Glomerular visceral epithelial cell (primary cell): ENCODE measurements around the gene WDR26.
A peak's percentile ranks its signal among the peaks of the same experiment; 100 is the strongest.
"Not testable (repeated sequence)": the region's sequence is repeated elsewhere in the genome, so short reads cannot be mapped to it uniquely, and the experiment has no call there.

ENCODE experiments used
- DNase-seq: peaks from one replicate; pipeline ENCODE4 v3.0.0-alpha.2; 2016; ENCODE audit errors: extremely low spot score

The WDR26 gene

DNA sequence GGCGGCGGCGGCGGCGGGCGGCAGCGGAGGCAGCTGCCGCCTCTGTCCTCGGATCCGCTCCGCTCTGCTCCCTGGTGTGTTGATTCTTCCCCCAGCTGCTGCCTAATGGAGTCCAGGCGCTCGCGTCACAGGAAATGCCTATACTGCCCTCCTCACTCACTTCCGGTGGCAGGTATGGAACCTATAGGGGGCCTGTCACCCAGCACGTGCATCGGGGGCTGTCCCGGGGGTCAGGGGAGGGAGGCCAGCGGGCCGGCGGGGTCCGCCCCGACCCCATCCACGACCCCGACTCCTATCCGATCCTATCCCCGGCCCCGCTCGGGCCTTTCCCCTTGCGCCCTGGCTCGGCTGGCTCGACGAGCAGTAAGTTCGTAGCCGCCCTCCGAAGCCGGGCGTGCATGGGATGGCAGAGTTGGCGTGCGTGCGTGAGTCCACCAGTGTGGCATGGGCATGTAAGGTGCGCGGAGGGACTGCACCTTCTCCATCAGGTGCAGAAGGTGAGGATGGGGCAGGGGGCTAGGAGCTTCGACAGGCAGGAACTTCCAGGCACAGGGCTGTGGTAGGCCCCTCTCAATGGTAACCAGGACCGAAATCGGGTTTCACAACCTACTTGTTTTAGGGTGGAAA is at the start of gene WDR26:
WDR26 (minus strand) TSS at position 107 of the 627 bp plus-strand sequence.
- peak; percentile 77 for DNase-seq

DNA sequence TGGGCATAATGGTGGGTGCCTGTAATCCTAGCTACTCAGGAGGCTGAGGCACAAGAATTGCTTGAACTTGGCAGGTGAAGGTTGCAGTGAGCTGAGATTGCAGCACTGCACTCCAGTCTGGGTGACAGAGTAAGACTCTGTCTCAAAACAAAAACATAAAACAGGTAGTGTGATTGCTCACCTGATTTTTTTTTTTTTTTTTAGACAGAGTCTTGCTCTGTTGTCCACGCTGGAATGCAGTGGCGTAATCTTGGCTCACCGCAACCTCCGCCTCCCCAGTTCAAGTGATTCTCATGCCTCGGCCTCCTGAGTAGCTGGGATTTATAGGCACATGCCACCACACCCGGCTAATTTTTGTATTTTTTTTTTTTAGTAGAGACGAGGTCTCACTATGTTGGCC is 48.6 kb upstream of the WDR26 start:
- DNase-seq, result not testable (repeated sequence)

DNA sequence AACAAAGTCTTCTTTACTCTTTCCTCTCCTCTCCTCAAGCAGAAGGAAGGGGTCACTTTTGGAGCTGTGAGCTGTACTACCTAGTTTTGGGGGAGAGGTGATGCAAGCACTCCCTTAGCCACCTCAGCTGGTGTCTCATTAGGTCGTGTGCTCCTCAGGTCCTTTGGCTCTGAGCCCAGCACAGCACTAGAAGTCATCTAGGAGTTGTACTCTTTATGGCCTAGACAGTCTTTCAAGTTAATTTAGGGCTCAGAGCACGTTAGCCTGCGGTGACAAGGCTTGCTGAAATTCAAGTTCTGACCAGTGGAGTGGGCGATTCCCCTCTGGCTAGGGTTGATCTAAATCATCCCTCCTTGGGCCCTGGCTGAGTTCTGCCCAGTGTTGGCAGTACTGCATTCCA is 48.0 kb upstream of the WDR26 start:
- no peak for DNase-seq

DNA sequence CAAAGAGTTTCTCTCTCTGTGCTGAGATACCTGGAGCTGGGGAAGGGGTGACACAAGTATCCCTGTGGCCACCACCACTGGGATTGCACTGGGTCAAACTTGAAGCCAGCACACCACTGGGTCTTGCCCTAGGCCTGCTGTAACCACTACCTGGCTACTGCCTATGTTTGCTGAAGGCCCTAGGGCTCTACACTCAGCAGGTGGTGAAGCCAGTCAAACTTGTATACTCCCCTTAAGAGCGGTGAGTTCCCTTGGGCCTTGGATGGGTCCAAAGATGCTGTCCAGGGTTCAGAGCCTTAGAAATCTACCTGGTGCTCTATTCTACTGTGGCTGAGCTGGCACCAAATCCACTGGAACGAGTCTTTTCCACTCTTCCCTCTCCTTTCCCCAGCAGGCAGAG is 47.0 kb upstream of the WDR26 start:
- no peak for DNase-seq

- not testable (repeated sequence) for DNase-seq
Observed at GRCh38 chr1:224480888-224481459, 46.4 kb upstream of the WDR26 start.

GRCh38 chr1:224480200-224480599 is 45.6 kb upstream of the WDR26 start:
- DNase-seq, result not testable (repeated sequence)

DNA sequence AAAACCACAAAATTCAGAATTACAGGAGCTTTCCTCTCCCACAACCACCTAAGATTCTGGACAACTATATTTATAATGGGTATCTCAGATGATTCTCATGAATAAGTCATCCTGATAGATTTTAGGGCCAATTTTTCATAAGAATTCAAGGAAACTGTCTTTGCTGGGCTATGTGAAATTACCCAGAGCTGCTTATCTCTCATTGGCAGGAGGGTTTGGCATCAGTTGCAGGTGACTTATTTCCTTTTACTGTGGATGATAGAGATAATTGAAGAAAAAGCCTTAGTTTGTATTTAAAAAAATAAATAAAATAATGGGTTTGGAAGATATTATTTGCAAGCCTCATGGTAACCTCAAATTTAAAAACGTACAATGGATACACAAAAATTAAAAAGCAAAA is 38.2 kb upstream of the WDR26 start:
- DNase-seq, result no peak

DNA sequence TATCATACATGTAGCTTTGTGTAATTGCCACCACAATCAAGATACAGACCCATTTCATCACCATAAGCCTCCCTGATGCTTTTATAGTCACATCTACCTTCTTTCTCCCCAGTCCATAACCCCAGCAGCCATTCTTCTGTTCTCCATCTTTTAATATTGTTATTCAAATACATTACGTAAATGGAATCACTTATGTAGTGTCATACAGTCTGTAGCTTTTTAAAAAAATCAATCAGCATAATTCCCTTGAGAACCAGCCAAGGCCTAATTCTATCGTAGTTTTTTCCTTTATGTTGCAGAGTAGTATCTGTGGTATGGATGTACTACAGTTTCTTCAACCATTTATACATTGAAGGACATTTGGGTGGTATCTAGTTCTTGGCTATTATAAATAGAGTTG is 31.6 kb upstream of the WDR26 start:
- DNase-seq, result no peak

- no peak for DNase-seq
Observed at GRCh38 chr1:224459966-224460365, 25.4 kb upstream of the WDR26 start.

DNA sequence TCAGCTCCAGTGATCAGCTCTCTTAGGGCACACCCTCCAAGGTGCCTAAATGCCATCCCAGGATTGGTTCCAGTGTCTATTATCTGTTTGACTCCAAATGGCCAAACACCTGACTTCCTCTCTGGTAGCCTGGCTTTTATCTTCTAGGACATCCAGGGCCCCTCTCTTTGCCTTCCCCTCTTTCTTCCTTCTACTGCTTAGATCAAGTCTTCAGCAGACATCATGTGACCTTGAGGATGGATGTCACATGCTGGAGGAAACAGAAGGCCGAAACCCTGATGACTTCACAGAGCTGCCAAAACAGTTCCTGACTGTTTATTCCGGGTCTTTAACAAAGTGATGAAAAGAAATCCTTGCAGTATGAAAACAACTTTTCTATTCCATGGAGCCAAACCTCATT is 24.4 kb upstream of the WDR26 start:
- no peak for DNase-seq

- no peak for DNase-seq
Observed at GRCh38 chr1:224458296-224458695, 23.7 kb upstream of the WDR26 start.

- DNase-seq, result no peak
Observed at GRCh38 chr1:224457782-224458144, 23.2 kb upstream of the WDR26 start.

DNA sequence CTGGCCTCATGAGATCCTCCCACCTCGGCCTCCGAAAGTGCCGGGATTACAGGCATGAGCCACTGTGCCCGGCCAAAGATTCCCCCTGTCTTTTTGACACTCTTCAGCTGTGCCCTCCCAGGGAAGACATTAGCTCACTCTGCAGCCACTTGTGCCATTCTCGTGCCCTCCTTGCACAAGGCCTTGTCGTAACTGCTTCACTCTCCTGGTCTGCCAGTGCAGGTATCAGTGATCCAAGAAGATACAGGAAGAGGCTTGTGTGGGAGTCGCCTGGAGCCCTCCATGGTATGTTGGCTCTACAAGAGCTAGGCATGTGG is 22.0 kb upstream of the WDR26 start:
- DNase-seq, result no peak

DNA sequence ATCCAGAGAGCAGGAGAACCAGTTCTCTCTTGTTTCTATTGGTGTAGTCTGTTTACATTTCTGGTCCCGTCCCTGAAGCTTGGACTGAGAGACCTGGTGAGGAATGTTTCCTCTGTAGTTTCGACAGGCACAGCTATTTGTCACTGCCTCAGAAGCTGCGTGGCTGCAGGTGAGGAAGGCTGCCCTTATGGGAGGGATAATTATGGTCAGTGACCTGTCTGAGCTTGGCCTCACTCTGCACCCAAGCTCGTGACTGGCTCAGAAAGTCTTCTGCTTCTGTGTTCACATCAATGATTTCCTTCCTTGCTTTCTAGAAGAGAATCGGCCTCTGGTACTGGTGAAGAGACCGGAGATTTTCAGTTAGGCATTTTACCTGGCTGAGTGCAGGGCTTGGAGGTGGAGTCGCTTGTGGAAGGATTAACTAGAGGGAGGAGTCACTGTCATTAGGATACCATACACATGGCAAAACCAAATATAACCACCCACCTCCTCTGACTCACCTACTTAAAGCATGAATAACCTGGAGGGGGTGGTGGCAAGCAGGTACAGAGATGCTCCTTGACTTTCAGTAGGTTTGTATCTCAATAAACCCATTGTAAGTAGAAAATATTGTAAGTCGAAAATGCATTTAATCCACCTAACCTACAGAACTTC is 19.9 kb upstream of the WDR26 start:
- no peak for DNase-seq

DNA sequence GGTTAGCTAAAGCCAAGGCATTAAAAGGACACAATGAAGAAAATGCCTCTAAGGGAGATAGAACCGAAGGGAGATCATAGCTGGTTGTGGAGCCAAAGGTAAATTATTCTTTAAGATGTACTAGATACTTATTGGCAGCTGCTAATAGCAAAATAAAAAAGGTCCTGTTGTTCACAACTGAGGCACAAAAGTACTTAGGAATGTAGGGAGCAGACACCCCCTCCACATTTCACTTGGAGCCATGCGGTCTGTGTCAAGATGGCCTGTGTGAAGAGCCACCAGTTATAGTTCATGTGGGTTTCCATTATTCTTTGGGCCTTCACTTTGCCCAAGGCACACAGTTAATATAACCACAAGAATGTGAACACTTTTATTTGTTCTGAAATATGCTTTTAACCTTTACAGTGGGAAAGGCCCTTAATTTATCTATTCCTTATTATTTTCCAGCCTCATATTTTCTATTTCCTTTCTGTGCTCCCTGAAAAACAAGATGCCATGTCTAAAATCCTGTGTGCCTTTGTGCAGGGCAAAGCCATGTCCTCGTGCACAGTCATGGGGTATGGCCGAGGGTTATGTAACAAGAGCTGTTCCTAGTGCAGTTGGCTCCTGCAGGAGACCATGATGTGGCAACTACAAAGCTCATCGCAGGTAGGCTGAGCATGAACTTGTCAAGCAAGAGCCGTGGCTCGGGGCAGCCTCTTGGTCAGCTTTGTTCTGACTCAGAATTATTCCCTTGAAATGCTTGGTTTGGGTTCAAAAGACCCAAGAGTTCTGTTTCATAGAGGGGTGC is 16.2 kb upstream of the WDR26 start:
- DNase-seq, result no peak

DNA sequence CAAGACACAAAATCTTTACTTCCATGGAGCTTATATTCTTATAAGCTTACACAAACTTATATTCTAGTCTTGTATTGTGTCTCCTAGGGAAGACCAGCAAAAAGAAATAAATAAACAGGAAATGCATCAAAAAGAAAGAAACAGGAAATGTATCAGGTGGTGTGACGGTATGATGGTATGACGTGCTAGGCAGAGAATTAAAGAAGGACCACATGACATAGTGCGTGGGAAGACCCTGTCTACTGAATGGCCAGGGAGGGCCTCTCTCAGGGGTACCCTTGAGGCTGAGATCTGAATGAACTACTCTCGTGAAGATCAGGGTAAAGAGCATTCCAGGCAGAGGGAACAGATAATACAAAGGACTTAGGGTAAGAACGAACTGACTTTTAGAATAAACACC is 15.6 kb upstream of the WDR26 start:
- no peak for DNase-seq

DNA sequence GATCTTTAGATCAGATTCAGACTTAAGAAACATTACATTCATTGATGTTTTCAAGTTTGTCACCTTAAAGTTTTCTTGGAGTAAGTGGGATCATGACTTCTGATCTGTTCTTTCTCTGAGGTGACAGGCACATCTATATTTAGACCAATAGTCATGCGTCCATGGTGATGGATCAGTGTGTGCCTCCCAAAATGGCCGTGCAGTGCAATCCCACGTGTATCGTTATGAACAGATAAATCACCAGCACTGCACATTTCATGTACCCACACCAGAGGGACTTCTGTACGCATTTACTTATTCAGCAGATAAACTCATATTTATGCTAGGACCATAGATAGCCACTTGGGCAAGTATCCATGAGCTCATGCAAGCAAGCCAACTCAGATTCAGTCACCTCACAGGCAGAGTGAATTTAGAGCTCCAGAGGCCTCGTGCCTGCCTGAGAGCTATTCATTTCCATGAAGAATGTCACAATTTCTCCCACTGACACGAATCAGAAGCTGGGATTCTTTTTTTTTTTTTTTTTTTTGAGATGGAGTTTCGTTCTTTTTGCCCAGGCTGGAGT is 13.9 kb upstream of the WDR26 start:
- no peak for DNase-seq

- no peak for DNase-seq
Observed at GRCh38 chr1:224447971-224448370, 13.4 kb upstream of the WDR26 start.

GRCh38 chr1:224447251-224447650 is 12.7 kb upstream of the WDR26 start:
- peak; percentile 31 for DNase-seq

DNA sequence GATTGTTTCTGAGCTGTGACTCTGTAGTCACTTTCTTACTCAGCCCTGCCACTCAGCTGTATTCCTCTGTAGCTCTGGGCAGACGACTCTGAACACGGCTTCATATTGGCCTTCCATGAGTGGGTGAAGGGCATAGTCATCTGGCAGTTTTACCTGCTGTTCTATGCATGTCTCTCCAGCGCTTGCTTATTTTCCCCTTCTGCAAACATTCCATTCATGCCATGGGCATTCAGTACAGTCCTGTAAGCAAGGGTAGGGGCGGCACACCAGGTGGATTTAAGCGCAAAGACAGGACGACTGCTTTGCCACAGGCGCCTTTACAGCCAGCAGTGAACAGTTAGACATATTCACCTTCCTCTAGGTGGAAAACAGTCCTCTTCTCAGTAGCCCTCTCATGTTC is 4.4 kb upstream of the WDR26 start:
- DNase-seq, result no peak

DNA sequence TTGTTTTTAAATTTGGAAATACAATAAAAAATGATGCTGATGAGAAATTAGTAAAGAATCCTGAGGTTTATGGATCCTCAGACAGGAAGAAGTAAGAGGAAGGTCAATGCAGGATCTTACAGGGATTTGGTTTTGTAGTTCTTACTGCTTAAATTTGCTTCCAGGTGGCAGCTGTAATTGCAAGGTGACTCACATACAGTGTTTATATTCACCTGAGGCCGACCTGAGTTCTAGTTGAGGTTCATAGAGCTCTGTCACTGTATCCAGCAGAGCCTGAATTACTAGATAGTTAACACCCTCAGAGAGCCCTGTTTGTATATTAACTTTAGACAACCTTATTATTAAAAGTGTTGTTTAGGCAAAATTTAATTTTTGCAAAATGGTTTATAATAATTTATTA is 1.4 kb upstream of the WDR26 start:
- DNase-seq, result no peak

DNA sequence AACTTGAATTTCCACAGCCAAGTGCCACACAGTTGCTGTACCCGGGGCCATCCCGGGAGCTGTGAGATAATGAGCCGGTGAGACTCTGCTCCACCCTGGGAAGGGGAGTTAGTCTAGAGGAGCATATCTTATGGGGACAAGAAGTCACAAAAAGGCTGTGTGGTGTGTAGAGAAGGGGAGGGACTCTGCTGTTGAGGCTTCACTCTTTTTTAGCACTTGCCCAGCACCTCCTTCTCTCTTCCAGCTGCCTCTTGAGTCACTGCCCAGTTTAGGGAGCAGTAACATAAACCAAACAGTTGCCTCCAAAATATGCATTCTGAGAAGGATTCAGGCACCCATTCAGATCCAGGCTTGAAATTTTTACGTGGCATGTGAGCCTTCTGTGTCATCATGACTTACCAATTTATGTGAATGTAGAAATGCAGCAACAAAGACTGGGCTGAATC is 744 bp upstream of the WDR26 start:
- no peak for DNase-seq
